ENCODE results near the gene TSR2.

DNA sequence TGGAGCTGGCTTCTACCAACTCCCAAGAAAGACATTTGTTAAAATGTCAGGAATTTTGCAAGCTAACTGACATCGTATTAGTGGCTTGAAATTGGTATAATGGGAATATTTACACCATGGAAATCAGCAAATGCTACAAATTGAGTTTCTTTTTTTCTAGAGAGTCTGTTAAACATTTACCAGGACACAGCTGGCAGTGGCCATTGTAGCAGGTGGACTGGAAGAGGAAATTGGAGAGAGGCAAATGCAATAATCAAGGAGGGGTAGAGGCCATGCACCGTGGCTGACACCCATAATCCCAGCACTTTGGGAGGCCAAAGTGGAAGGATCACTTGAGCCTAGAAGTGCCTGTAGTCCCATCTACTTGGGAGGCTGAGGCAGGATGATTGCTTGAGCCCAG lies 32.9 kb upstream of the TSR2 start:
- TF ChIP-seq ZNF10 (CRISPR knock-in tag; IDR thresholded peaks at IDR 0.05; ENCODE audit: borderline replicate concordance, low read depth) (no peak), EP300 (IDR thresholded peaks at IDR 0.05; ENCODE audit: low read depth in 2 of 2, low read length in 2 of 2) (no peak), EP300 (CRISPR knock-in tag; IDR thresholded peaks at IDR 0.05; ENCODE audit: borderline replicate concordance) (no peak), ZNF274 (CRISPR knock-in tag; IDR thresholded peaks at IDR 0.05) (no peak), REL (CRISPR knock-in tag; conservative IDR thresholded peaks at IDR 0.05) (no peak), ZNF841 (CRISPR knock-in tag; IDR thresholded peaks at IDR 0.05; ENCODE audit: borderline replicate concordance) (no peak)
- TF ChIP-seq, protein P1, sequence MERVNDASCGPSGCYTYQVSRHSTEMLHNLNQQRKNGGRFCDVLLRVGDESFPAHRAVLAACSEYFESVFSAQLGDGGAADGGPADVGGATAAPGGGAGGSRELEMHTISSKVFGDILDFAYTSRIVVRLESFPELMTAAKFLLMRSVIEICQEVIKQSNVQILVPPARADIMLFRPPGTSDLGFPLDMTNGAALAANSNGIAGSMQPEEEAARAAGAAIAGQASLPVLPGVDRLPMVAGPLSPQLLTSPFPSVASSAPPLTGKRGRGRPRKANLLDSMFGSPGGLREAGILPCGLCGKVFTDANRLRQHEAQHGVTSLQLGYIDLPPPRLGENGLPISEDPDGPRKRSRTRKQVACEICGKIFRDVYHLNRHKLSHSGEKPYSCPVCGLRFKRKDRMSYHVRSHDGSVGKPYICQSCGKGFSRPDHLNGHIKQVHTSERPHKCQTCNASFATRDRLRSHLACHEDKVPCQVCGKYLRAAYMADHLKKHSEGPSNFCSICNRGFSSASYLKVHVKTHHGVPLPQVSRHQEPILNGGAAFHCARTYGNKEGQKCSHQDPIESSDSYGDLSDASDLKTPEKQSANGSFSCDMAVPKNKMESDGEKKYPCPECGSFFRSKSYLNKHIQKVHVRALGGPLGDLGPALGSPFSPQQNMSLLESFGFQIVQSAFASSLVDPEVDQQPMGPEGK (CRISPR knock-in tag; IDR thresholded peaks at IDR 0.05): no peak
- TF ChIP-seq, protein P2, sequence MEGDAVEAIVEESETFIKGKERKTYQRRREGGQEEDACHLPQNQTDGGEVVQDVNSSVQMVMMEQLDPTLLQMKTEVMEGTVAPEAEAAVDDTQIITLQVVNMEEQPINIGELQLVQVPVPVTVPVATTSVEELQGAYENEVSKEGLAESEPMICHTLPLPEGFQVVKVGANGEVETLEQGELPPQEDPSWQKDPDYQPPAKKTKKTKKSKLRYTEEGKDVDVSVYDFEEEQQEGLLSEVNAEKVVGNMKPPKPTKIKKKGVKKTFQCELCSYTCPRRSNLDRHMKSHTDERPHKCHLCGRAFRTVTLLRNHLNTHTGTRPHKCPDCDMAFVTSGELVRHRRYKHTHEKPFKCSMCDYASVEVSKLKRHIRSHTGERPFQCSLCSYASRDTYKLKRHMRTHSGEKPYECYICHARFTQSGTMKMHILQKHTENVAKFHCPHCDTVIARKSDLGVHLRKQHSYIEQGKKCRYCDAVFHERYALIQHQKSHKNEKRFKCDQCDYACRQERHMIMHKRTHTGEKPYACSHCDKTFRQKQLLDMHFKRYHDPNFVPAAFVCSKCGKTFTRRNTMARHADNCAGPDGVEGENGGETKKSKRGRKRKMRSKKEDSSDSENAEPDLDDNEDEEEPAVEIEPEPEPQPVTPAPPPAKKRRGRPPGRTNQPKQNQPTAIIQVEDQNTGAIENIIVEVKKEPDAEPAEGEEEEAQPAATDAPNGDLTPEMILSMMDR (CRISPR knock-in tag; IDR thresholded peaks at IDR 0.05): no peak
- TF ChIP-seq, protein P3, sequence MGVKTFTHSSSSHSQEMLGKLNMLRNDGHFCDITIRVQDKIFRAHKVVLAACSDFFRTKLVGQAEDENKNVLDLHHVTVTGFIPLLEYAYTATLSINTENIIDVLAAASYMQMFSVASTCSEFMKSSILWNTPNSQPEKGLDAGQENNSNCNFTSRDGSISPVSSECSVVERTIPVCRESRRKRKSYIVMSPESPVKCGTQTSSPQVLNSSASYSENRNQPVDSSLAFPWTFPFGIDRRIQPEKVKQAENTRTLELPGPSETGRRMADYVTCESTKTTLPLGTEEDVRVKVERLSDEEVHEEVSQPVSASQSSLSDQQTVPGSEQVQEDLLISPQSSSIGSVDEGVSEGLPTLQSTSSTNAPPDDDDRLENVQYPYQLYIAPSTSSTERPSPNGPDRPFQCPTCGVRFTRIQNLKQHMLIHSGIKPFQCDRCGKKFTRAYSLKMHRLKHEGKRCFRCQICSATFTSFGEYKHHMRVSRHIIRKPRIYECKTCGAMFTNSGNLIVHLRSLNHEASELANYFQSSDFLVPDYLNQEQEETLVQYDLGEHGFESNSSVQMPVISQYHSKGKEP (CRISPR knock-in tag; IDR thresholded peaks at IDR 0.05): no peak
